GM18873 (cell line): Measurements from ENCODE around the gene STK11IP.

Source experiments
- ATAC-seq: cut with Tn5 transposase; IDR thresholded peaks from one replicate; pipeline ENCODE4 v1.9.1; 2021; ENCODE audit warnings: mild to moderate bottlenecking, moderate library complexity, moderate number of reproducible peaks; ENCODE audit not compliant: unreplicated experiment, low FRiP score

The STK11IP gene

GRCh38 chr2:219561179-219562048, 36.2 kb upstream of the STK11IP start:
- ATAC-seq, result no peak

GRCh38 chr2:219562049-219563020, 35.3 kb upstream of the STK11IP start:
- ATAC-seq, result no peak

DNA sequence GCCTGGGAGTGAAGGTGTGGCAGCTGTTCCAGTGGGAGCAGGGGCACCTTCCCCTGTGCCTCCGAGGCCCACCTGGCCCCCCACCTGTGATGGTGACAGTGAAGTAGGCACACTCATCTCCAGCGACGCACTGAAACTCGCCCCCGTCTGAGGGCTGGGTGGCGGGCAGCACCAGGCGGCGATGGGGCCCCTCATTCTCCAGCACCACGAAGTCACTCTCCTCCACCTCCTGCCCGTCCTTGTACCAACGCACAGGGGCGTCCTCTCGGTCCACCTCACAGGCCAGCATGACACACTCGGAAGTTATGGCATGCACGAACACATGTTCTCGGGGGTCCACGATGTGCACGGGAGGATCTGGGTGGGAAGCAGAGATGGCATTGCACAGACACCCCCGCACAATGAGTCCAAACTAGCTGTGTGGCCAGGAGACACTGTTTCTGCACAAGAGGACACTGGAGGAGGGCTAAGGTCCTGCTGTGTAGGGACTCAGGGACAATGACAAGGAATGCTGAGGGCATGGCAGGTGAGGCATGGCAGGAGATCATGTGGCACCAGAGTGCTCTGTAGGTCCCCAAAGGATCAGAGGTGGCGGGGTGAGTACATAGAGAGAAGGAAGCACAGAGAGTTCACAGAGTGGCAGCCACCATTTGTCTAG, 34.3 kb upstream of the STK11IP start:
- ATAC-seq, result no peak

DNA sequence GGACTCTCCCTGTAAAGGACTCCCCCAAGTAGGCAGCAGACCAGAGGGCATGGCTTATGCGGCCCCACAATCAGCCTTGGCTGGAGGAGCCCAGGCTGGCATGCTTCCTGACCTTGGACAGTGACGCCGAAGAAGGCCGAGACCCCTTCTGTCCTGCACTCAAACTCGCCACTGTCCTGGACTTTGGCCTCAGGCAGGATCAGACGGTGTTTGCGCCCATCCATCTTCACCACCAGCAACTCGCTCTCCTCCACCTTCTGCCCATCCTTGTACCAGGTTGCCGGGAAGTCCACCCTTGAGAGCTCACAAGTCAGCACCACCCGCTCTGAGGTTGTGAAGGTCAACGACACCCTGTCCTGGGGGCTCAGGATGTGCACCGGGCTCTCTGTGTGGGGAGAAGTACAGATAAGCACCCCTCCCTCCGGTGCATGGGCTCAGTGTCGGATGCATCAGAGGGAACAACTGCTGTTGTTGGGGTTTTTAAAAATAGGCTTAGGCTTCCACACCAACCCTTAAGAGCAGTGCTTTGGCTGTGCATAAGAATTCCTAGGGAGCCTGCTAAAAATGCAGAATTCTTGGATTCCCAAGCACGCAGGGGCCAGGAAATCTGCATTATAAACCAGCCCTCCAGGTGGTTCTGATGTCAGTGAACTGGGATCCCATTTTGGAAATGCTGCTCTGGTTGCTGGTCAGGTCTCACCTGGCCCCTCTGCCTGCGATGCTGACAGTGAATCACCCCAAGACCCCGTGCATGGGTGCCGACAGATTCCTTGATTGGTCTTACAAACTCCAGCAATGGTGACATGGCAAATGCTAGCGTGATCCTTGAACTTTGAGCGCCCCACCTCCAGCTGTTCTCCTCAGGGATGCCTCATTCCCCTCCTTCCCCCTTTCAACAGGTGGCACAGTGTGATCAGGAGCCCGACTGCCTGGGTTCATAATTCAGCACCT, 32.3 kb upstream of the STK11IP start:
- ATAC-seq, result no peak

DNA sequence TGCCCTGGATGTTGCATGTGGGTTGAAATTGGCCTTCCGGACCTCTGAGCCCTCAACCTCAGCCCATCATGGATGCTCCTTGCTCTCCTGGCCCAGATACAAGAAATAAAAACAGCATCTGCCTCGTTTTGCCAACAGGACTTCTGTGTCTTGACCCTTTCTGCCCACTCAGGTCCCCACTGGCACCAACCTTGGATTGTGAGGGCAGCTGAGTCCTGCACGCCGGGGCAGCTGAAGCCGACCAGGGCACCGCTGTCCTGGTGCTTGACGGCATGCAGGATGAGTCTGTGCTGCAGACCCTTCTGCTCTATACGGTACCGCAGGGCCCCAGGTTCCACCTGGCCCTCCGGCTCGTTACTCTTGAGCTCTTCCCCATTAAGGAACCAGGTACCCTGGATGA, 31.0 kb upstream of the STK11IP start:
- no peak for ATAC-seq

- ATAC-seq, result no peak
Measured at GRCh38 chr2:219567131-219567530, 30.5 kb upstream of the STK11IP start.

- no peak for ATAC-seq
Measured at GRCh38 chr2:219567791-219568361, 29.8 kb upstream of the STK11IP start.

GRCh38 chr2:219569041-219569440, 28.6 kb upstream of the STK11IP start:
- ATAC-seq, result no peak

DNA sequence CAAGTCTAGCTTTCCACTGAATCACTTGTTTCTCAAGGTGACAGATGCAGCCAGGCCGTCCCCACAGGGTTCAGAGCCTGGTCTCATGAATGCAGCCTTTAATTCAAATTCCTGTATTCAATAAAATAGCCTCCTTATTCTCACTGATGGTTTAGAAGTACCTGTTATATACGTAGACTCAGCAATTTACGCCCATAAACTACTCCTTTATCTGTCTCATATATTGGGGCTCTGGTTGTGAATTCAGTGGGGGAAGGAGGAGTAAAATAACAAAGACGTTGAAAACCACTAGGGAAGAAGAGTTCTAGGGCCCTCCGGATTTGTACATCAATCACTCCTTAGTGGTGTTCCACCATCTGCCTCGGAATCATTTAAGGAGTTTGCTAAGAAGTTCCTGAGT, 28.0 kb upstream of the STK11IP start:
- no peak for ATAC-seq

GRCh38 chr2:219570194-219570923, 27.3 kb upstream of the STK11IP start:
- ATAC-seq, result no peak

DNA sequence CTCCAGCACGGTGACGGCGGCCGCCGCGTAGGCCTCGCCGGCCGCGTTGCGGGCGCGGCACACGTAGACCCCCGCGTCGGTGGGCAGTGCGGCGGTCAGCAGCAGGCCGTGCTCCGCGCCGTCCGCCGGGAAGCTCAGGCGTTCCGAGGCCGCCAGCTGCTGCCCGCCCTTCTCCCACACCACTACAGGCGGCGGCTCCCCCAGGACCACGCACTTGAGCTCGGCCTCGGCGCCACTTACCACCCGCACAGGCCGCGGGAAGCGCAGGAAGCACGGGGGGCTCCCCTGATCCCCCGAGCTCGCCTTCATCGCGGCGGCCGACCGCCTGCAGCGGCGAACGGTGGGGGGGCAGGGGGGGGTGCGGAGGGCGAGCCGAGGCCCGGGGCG, 26.7 kb upstream of the STK11IP start:
- ATAC-seq, result no peak

DNA sequence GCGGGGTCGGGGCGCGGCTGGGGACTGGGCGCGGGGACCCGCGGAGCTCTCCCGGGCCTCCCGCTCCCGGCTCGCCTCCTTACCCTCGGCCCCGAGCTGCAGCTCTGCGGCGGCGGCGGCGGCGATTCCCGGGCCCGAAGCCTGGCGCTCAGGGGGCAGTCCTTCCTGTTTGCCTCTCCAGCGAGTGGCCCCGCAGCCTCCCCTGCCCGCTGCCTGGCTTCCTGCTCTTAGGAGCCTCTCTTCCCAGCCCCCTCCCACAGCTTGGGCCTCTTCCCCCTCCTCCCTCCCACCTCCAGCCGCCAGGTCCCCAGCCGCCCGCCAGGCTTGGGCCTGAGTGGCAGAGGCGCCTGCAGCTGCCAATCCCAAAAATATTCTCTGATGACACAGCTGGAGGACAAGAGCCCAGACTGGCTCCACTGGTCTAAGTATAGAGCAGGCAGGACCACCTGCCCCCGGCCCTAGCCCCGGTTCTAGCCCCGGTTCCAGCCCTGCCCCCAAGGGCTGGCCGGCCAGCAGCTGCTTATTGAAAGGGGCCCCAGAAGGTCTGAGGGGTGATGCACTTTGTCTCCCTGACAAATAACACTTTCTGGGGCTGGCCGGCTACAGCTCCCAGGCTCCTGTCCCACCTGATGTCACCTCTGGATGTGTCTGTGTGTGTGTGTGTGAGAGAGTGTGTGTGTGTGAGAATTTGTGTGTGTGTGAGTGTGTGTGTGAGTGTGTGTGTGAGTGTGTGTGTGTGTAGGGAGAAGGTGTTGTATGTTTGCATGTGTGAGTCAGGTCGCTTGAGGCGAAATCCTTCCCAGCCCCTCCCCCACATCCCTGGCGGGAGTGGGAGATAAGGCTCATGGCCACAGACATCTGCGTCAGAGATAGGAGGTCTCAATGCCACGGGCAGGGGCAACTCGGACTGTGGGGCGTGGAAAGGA, 26.1 kb upstream of the STK11IP start, which contains the start of gene OBSL1:
Gene OBSL1, minus strand, starts transcription at position 229 of the 926 bp plus-strand sequence. CDS start 307 bp downstream, outside the sequence.
- no peak for ATAC-seq

DNA sequence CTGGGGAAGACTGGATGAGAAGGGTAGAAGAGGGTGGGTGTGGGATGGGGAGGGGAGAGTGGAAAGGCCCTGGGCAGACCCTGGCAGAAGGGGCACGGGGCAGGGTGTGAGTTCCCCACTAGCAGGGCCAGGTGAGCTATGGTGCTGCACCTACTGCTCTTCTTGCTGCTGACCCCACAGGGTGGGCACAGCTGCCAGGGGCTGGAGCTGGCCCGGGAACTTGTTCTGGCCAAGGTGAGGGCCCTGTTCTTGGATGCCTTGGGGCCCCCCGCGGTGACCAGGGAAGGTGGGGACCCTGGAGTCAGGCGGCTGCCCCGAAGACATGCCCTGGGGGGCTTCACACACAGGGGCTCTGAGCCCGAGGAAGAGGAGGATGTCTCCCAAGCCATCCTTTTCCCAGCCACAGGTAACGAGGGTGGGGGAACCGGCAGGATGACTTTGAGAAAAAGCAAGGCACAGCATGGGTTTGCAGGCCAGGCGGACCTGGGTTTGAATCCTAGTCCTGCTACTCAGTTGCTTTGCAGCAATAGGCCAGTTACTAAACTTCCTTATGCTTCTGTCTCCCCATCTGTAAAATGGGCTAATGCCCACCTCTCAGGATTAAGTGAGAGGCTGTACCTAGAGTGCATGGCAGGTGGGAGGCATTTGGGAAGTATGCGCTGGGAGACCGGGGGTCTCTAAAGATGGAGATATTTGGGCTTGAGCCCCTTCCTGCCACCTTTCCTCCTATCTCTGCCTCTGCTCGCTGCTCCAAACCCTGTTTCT, 25.2 kb upstream of the STK11IP start, which contains the start of gene INHA:
Gene INHA, plus strand, starts transcription at position 74 of the 765 bp plus-strand sequence. Its CDS starts 65 bp downstream, at position 139.
- ATAC-seq, result no peak

- ATAC-seq, result no peak
Measured at GRCh38 chr2:219573166-219573565, 24.5 kb upstream of the STK11IP start.

GRCh38 chr2:219574484-219575311, 23.0 kb upstream of the STK11IP start:
- ATAC-seq, result no peak
